Measurements from ENCODE around the gene DYRK4. TPM values are rescaled to one million over a fixed set of nuclear protein-coding genes. Genes with fewer than 3 reads are reported as not detected.

DYRK4 gene
- total RNA-seq, 2 experiments from 2014 or later: 35.0 TPM

DNA sequence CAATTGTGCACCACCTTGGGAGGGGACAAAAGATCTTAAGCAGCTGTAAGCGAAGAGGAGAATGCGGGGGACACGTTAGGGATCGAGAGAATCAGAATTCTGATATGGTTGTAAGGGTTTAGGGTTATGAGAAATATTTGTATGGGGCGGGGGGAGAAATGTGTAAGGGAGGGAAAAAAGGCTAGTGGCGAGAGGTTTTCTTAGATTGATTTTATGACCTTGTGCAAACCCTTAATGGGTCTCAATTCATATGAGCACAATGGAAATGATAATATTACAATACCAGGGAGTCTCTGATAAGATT is 87.3 kb downstream of the DYRK4 start:
- TF ChIP-seq, protein P1, sequence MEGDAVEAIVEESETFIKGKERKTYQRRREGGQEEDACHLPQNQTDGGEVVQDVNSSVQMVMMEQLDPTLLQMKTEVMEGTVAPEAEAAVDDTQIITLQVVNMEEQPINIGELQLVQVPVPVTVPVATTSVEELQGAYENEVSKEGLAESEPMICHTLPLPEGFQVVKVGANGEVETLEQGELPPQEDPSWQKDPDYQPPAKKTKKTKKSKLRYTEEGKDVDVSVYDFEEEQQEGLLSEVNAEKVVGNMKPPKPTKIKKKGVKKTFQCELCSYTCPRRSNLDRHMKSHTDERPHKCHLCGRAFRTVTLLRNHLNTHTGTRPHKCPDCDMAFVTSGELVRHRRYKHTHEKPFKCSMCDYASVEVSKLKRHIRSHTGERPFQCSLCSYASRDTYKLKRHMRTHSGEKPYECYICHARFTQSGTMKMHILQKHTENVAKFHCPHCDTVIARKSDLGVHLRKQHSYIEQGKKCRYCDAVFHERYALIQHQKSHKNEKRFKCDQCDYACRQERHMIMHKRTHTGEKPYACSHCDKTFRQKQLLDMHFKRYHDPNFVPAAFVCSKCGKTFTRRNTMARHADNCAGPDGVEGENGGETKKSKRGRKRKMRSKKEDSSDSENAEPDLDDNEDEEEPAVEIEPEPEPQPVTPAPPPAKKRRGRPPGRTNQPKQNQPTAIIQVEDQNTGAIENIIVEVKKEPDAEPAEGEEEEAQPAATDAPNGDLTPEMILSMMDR (IDR thresholded peaks at IDR 0.05): no peak
- Mint-ChIP-seq H3K27ac (peak overlapping the region; percentile 93), H3K9me3 (no peaks in the 10 kb centered on the region), H3K4me3 (peak overlapping the region; percentile 91), H3K36me3 (ENCODE audit: low read depth) (no peaks in the 10 kb centered on the region), H3K4me1 (ENCODE audit: low read depth) (peaks cover 36% of the 10 kb centered on the region), H3K27me3 (no peaks in the 10 kb centered on the region)
- no peak for DNase-seq
- no peak for ATAC-seq
- intact Hi-C loops (cut with micrococcal nuclease): no loop called here
- ChIA-PET CTCF (interaction anchor here (1.1 to 2.0 kb wide), 3 partner anchors 14 to 206 kb away, joined by 3 to 4 read pairs (median 4); no protein-coding TSS in a partner anchor), POLR2A (interaction anchor here (0.6 to 1.9 kb wide), 8 partner anchors 9 to 597 kb away, joined by 3 to 8 read pairs (median 4); no protein-coding TSS in a partner anchor)

DNA sequence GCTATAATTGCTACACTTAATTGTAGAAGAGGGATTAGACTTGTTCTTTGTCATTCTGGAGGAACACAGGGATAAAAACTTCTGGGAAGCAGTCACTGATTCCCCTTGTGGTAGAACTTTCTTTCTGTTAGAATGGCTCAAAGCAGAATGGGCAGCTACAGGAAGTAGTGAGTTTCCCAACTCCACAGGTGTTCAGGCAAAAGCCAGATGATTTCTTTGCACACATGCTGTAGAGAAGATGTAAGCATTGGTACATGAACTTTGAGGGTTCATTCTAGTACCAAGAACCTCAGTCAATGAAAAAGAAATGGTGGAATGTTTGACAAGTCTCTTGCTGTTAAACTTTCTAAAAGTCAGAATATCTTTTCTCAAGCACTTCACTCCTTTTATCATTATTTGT is 91.2 kb downstream of the DYRK4 start:
- H3K27ac Mint-ChIP-seq: no peak overlapping the region
- no peak overlapping the region for H3K4me3 Mint-ChIP-seq
- intact Hi-C loops (cut with micrococcal nuclease): no loop called here
- peaks cover 16% of the 10 kb centered on the region for H3K36me3 Mint-ChIP-seq (ENCODE audit: low read depth)
- no peak for DNase-seq
- H3K9me3 Mint-ChIP-seq: no peaks in the 10 kb centered on the region
- no peaks in the 10 kb centered on the region for H3K27me3 Mint-ChIP-seq
- ATAC-seq: no peak
- ChIA-PET POLR2A (no interaction called here), CTCF (interaction anchor here (0.9 to 1.2 kb wide), 2 partner anchors 38 to 49 kb away, joined by 3 to 4 read pairs; no protein-coding TSS in a partner anchor)
- TF ChIP-seq, protein P1 (IDR thresholded peaks at IDR 0.05): no peak
- H3K4me1 Mint-ChIP-seq (ENCODE audit: low read depth): peaks cover 34% of the 10 kb centered on the region

DNA sequence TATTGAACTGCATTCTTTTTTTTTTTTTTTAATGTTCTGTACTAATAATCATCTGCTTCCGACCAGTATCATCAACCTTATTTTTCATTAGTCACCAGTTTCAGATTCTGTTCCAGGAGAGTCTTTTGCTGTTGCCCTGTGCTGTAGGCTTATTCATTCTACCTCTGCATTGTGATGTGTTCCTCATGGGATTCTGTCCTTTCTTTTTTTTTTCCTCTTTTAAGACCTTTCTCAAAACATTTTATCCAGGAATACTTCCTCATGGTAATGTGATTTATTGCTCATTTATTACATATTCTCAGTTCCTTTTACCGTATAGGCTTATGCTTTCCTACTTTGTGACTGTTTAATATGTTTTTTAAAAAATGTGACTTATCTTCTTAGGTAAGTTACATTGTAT is 91.7 kb downstream of the DYRK4 start:
- H3K27me3 Mint-ChIP-seq: no peaks in the 10 kb centered on the region
- TF ChIP-seq, protein P1 (IDR thresholded peaks at IDR 0.05): no peak
- DNase-seq (no peak), ATAC-seq (no peak)
- peaks cover 16% of the 10 kb centered on the region for H3K36me3 Mint-ChIP-seq (ENCODE audit: low read depth)
- H3K9me3 Mint-ChIP-seq: no peaks in the 10 kb centered on the region
- CTCF ChIA-PET: interaction anchor here (1.0 to 1.4 kb wide), 3 partner anchors 16 to 106 kb away, joined by 3 to 4 read pairs (median 3); no protein-coding TSS in a partner anchor
- no peak overlapping the region for H3K4me3 Mint-ChIP-seq
- peaks cover 34% of the 10 kb centered on the region for H3K4me1 Mint-ChIP-seq (ENCODE audit: low read depth)
- no peak overlapping the region for H3K27ac Mint-ChIP-seq
- intact Hi-C loops (cut with micrococcal nuclease): no loop called here
- POLR2A ChIA-PET: no interaction called here

Other genes starting within 250 kb of the DYRK4 start
- gene TIGAR, start 241.0 kb upstream of the DYRK4 start, total RNA-seq: 1 to 10 TPM; 8.2 to 8.7 TPM
- not detected for gene FGF23, start 182.5 kb upstream of the DYRK4 start, total RNA-seq
- not detected for gene FGF6, start 116.4 kb upstream of the DYRK4 start, total RNA-seq
- 10 to 100 TPM; 44.7 to 47.8 TPM for gene RAD51AP1, start 23.3 kb upstream of the DYRK4 start, total RNA-seq
- gene AKAP3, start 86.8 kb downstream of the DYRK4 start, total RNA-seq: 1 to 10 TPM; 2.0 to 3.5 TPM
- 100 to 1,000 TPM; 117 to 122 TPM for gene NDUFA9, start 86.9 kb downstream of the DYRK4 start, total RNA-seq
- gene GALNT8, start 158.2 kb downstream of the DYRK4 start, total RNA-seq: under 1 TPM; 0.38 to 0.60 TPM

Data from activated CD8-positive, alpha-beta T cell treated with anti-CD3 and anti-CD28 coated beads for 36 hours (primary cell).